Endothelial cell (in vitro differentiated cells): ENCODE measurements around the gene TMEM185B. TPM values are rescaled to one million over a fixed set of nuclear protein-coding genes. Genes with fewer than 3 reads are reported as not detected.
A peak's percentile ranks its signal among the peaks of the same experiment; 100 is the strongest.

Experiments used
- DNase-seq: peaks from one replicate; pipeline ENCODE4 v3.0.0; 2021; ENCODE audit warnings: low spot score
- H3K27ac Mint-ChIP-seq: one replicate; pipeline ENCODE4 v1.8.0; 2021; ENCODE audit warnings: mixed read lengths, inconsistent platforms; ENCODE audit not compliant: unreplicated experiment
- H3K27me3 Mint-ChIP-seq: one replicate; pipeline ENCODE4 v1.8.0; 2021; ENCODE audit warnings: mild to moderate bottlenecking, moderate library complexity, mixed read lengths, inconsistent platforms; ENCODE audit not compliant: unreplicated experiment
- H3K36me3 Mint-ChIP-seq: one replicate; pipeline ENCODE4 v1.8.0; 2021; ENCODE audit warnings: mild to moderate bottlenecking, low read depth, mixed read lengths, inconsistent platforms; ENCODE audit not compliant: unreplicated experiment
- H3K4me1 Mint-ChIP-seq: one replicate; pipeline ENCODE4 v1.8.0; 2021; ENCODE audit warnings: mild to moderate bottlenecking, mixed read lengths, inconsistent platforms; ENCODE audit not compliant: unreplicated experiment
- H3K4me3 Mint-ChIP-seq: one replicate; pipeline ENCODE4 v1.8.0; 2021; ENCODE audit warnings: mild to moderate bottlenecking, mixed read lengths, inconsistent platforms; ENCODE audit not compliant: unreplicated experiment
- H3K9me3 Mint-ChIP-seq: one replicate; pipeline ENCODE4 v1.8.0; 2021; ENCODE audit warnings: mixed read lengths, inconsistent platforms; ENCODE audit not compliant: unreplicated experiment
- CTCF ChIP-seq: fragments of 200-600 bp; sonication (generic); IDR thresholded peaks from one replicate; pipeline ENCODE4 v1.5.0; 2021; ENCODE audit warnings: antibody characterized with exemption; ENCODE audit not compliant: unreplicated experiment
- long read RNA-seq: library from polyadenylated mRNA; unstranded; transcript quantifications from one replicate; pipeline ENCODE4 v2.0.0, GENCODE V29; 2020; ENCODE audit not compliant: unreplicated experiment
- total RNA-seq: library from RNA; stranded (reverse); fragmentation: NEBNext Ultra II Directional; extraction: Animal tissue kit (Norgen Biotek cat#: 25700); gene quantifications from one replicate; pipeline ENCODE4 v1.2.1, GENCODE V29; 2021; ENCODE audit not compliant: unreplicated experiment

The TMEM185B gene
- total RNA-seq: 38.4 TPM
- long read RNA-seq, transcript TMEM185B-201 (1 exons, 2,131 nt): major isoform, 24 of 24 reads
- long read RNA-seq, partial matches to known transcripts: 0 of 24 reads
- long read RNA-seq, other reads (novel, unspliced or antisense): 0 of 24 reads

GRCh38 chr2:120223034-120223912 is at the start of gene TMEM185B:
TMEM185B (minus strand) TSS chr2:120223400; CDS start chr2:120222976, 424 bp downstream.
- peaks cover 22% of the 10 kb centered on the region for H3K36me3 Mint-ChIP-seq
- peak within 1 kb of the TSS; percentile 84 for H3K27ac Mint-ChIP-seq
- H3K4me3 Mint-ChIP-seq: peak within 1 kb of the TSS; percentile 87
- TF ChIP-seq CTCF: peak; percentile 18
- peak; percentile 85 for DNase-seq
- peaks cover 42% of the 10 kb centered on the region for H3K27me3 Mint-ChIP-seq
- peaks cover 56% of the 10 kb centered on the region for H3K4me1 Mint-ChIP-seq
- peaks cover 3% of the 10 kb centered on the region for H3K9me3 Mint-ChIP-seq

GRCh38 chr2:120271711-120272379 is 48.6 kb upstream of the TMEM185B start:
- no peak overlapping the region for H3K4me3 Mint-ChIP-seq
- H3K9me3 Mint-ChIP-seq: no peaks in the 10 kb centered on the region
- DNase-seq: no peak
- TF ChIP-seq CTCF: no peak
- peaks cover 66% of the 10 kb centered on the region for H3K36me3 Mint-ChIP-seq
- peaks cover 2% of the 10 kb centered on the region for H3K27me3 Mint-ChIP-seq
- H3K4me1 Mint-ChIP-seq: peaks cover 64% of the 10 kb centered on the region
- no peak overlapping the region for H3K27ac Mint-ChIP-seq

GRCh38 chr2:120269816-120270215 is 46.6 kb upstream of the TMEM185B start:
- Mint-ChIP-seq H3K27me3 (peaks cover 1% of the 10 kb centered on the region), H3K4me3 (peak overlapping the region; percentile 81), H3K27ac (peak overlapping the region; percentile 83), H3K4me1 (peaks cover 69% of the 10 kb centered on the region), H3K36me3 (peaks cover 66% of the 10 kb centered on the region), H3K9me3 (no peaks in the 10 kb centered on the region)
- DNase-seq: no peak
- no peak for TF ChIP-seq CTCF

- H3K9me3 Mint-ChIP-seq: no peaks in the 10 kb centered on the region
- H3K36me3 Mint-ChIP-seq: peaks cover 59% of the 10 kb centered on the region
- H3K4me1 Mint-ChIP-seq: peaks cover 75% of the 10 kb centered on the region
- TF ChIP-seq CTCF: no peak
- H3K27me3 Mint-ChIP-seq: peaks cover 1% of the 10 kb centered on the region
- H3K27ac Mint-ChIP-seq: no peak overlapping the region
- H3K4me3 Mint-ChIP-seq: peak overlapping the region; percentile 37
- DNase-seq: no peak
These were observed 46.0 kb upstream of the TMEM185B start for GRCh38 chr2:120269076-120269744.
